NCI-H1417 treated with DMSO at 0.1 percent for 48 hours (cell line): ENCODE data around the gene UST.
"Not testable (repeated sequence)": the region's sequence is repeated elsewhere in the genome, so short reads cannot be mapped to it uniquely, and the experiment has no call there.

Source experiments
- DNase-seq: peaks from one replicate; lab custom pipeline; 2025; lab: John Stamatoyannopoulos, UW

UST gene

GRCh38 chr6:148765898-148766808 is 19.3 kb downstream of the UST start:
- DNase-seq: no peak

- DNase-seq: no peak
Measured at GRCh38 chr6:148768646-148769270, 21.9 kb downstream of the UST start.

- no peak for DNase-seq
Measured at GRCh38 chr6:148769304-148769968, 22.6 kb downstream of the UST start.

GRCh38 chr6:148770408-148771211 is 23.8 kb downstream of the UST start:
- no peak for DNase-seq

GRCh38 chr6:148771212-148771601 is 24.4 kb downstream of the UST start:
- DNase-seq: no peak

- DNase-seq: no peak
Measured at GRCh38 chr6:148771896-148772554, 25.2 kb downstream of the UST start.

- no peak for DNase-seq
Measured at GRCh38 chr6:148775161-148775560, 28.3 kb downstream of the UST start.

- DNase-seq: no peak
Measured at GRCh38 chr6:148776321-148777308, 29.8 kb downstream of the UST start.

GRCh38 chr6:148779142-148779562 is 32.3 kb downstream of the UST start:
- DNase-seq: no peak

GRCh38 chr6:148780423-148780822 is 33.6 kb downstream of the UST start:
- not testable (repeated sequence) for DNase-seq

GRCh38 chr6:148780918-148781436 is 34.1 kb downstream of the UST start:
- DNase-seq: no peak

- no peak for DNase-seq
Measured at GRCh38 chr6:148789948-148790347, 43.1 kb downstream of the UST start.

GRCh38 chr6:148790404-148790803 is 43.6 kb downstream of the UST start:
- no peak for DNase-seq

- no peak for DNase-seq
Measured at GRCh38 chr6:148790817-148791216, 44.0 kb downstream of the UST start.

- DNase-seq: no peak
Measured at GRCh38 chr6:148791372-148791771, 44.5 kb downstream of the UST start.

- no peak for DNase-seq
Measured at GRCh38 chr6:148793721-148794120, 46.9 kb downstream of the UST start.

GRCh38 chr6:148794797-148795196 is 48.0 kb downstream of the UST start:
- DNase-seq: no peak

GRCh38 chr6:148795563-148795962 is 48.7 kb downstream of the UST start:
- peak; percentile 30 for DNase-seq

GRCh38 chr6:148799647-148800046 is 52.8 kb downstream of the UST start:
- DNase-seq: no peak

GRCh38 chr6:148800536-148800935 is 53.7 kb downstream of the UST start:
- DNase-seq: no peak
